Activated naive CD8-positive, alpha-beta T cell treated with anti-CD3 and anti-CD28 coated beads, Interleukin-2, amount 10 ng/mL, durations not matched to agents 7 days and 5 days (primary cell): ENCODE measurements around the gene WWOX. TPM values are rescaled to one million over a fixed set of nuclear protein-coding genes. Genes with fewer than 3 reads are reported as not detected.

Experiments used
- ATAC-seq: fragments of 150-1000 bp; cut with Tn5 transposase; one replicate; pipeline ENCODE4 v1.10.0; 2021; ENCODE audit warnings: low read depth, moderate library complexity
- POLR2A ChIA-PET: fragments of 350-600 bp; sonication (Branson Sonifier 250); formaldehyde crosslinking; loops from one replicate; lab custom pipeline; 2021; ENCODE audit warnings: antibody characterized with exemption; lab: Charles Lee
- DNase-seq: peaks from one replicate; pipeline ENCODE4 v3.0.0; 2021
- H3K27ac Mint-ChIP-seq: one replicate; pipeline ENCODE4 v1.8.0; 2022; ENCODE audit warnings: mild to moderate bottlenecking, mixed read lengths
- H3K27me3 Mint-ChIP-seq: one replicate; pipeline ENCODE4 v1.8.0; 2022; ENCODE audit warnings: mild to moderate bottlenecking, moderate library complexity, mixed read lengths
- H3K36me3 Mint-ChIP-seq: one replicate; pipeline ENCODE4 v1.8.0; 2021; ENCODE audit warnings: mild to moderate bottlenecking, mixed read lengths
- H3K4me1 Mint-ChIP-seq: one replicate; pipeline ENCODE4 v1.8.0; 2021; ENCODE audit warnings: mixed read lengths
- H3K4me3 Mint-ChIP-seq: one replicate; pipeline ENCODE4 v1.8.0; 2022; ENCODE audit warnings: mild to moderate bottlenecking, moderate library complexity, mixed read lengths
- H3K9me3 Mint-ChIP-seq: one replicate; pipeline ENCODE4 v1.8.0; 2021; ENCODE audit warnings: mixed read lengths
- total RNA-seq, 2 experiments: library from RNA; stranded (reverse); gene quantifications; one replicate each; pipeline ENCODE4 v1.2.3, GENCODE V29; 2021

Gene WWOX
- total RNA-seq, 2 experiments from 2014 or later = 26.8 to 27.7 TPM

DNA sequence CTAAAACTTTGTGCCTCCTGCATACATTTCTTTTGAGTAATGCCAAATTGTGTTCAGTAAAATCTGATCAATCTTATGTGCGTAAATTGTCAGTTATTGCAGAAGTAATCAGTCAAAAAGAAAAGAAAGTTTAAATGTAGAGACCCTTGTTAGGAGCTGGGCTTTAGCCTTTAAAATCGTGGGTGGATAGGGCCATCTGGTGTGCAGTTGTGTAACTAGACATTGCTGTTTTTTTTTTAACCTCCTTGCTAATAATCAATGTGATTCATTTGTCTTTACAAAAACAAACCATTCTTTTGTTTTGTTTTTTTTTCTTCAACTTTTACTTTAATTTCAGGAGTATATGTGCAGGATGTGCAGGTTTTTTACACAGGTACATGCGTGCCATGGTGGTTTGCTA, 5.3 kb upstream of the WWOX start:
- peaks cover 13% of the 10 kb centered on the region for H3K27me3 Mint-ChIP-seq
- ATAC-seq = no peak
- POLR2A ChIA-PET = no interaction called here

GRCh38 chr16:78094998-78095397, 4.5 kb upstream of the WWOX start:
- ATAC-seq = no peak
- H3K36me3 Mint-ChIP-seq = no peaks in the 10 kb centered on the region
- H3K4me3 Mint-ChIP-seq = no peak overlapping the region

More for the DNA sequence above, 5.3 kb upstream of the WWOX start:
- Mint-ChIP-seq H3K36me3 (no peaks in the 10 kb centered on the region), H3K4me1 (peaks cover 8% of the 10 kb centered on the region), H3K4me3 (no peak overlapping the region), H3K27ac (no peak overlapping the region), H3K9me3 (peaks cover 2% of the 10 kb centered on the region)
- DNase-seq = no peak

GRCh38 chr16:78096386-78096785, 3.1 kb upstream of the WWOX start:
- Mint-ChIP-seq H3K9me3 (peaks cover 2% of the 10 kb centered on the region), H3K36me3 (no peaks in the 10 kb centered on the region), H3K4me1 (peaks cover 11% of the 10 kb centered on the region), H3K27ac (no peak overlapping the region), H3K27me3 (peaks cover 13% of the 10 kb centered on the region), H3K4me3 (no peak overlapping the region)
- POLR2A ChIA-PET = no interaction called here
- no peak for ATAC-seq
- DNase-seq = no peak

More at GRCh38 chr16:78094998-78095397, 4.5 kb upstream of the WWOX start:
- peaks cover 13% of the 10 kb centered on the region for H3K27me3 Mint-ChIP-seq
- H3K9me3 Mint-ChIP-seq = peaks cover 2% of the 10 kb centered on the region
- no peak for DNase-seq
- no peak overlapping the region for H3K27ac Mint-ChIP-seq
- POLR2A ChIA-PET = no interaction called here
- H3K4me1 Mint-ChIP-seq = peaks cover 8% of the 10 kb centered on the region

DNA sequence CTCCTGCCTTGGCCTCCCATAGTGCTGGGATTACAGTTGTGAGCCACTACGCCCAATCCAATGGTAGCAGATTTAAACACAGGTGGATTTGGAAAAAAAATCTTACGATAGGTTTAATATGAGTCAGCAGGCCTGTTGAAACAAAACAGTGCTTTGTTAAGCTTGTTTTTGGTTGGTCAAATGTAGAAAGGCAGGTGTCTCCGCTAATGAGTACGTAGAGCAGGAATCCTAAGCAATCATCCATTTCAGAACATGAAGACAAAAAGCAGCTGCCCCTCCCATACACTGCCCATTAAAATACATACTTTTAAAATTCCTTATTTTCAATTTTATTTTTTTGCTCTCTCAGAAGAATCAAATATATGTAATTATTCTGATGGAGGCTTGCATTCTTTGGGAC, 1.9 kb upstream of the WWOX start:
- Mint-ChIP-seq H3K4me3 (no peak overlapping the region), H3K36me3 (no peaks in the 10 kb centered on the region), H3K4me1 (peaks cover 14% of the 10 kb centered on the region), H3K27ac (no peak overlapping the region), H3K27me3 (peaks cover 8% of the 10 kb centered on the region), H3K9me3 (peaks cover 2% of the 10 kb centered on the region)
- no peak for ATAC-seq
- POLR2A ChIA-PET = no interaction called here
- DNase-seq = no peak

DNA sequence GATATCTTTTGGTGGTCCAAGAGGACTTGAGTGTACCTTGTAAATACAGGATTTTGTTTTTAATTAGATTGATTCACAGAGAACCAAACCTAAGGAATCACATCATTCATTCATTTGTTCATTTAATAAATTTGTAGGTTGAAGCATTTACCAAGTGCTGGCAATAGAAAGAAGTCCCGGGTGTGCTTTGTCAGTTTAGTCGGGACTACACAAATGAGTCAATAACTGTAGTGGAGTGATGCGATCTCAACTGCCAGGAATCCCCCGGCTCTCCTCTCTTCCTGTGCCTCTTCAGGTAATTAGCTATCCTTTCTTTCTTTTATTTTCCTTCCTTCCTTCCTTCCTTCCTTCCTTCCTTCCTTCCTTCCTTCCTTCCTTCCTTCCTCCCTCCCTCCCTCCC, 1.4 kb upstream of the WWOX start:
- no peak overlapping the region for H3K4me3 Mint-ChIP-seq
- no peak overlapping the region for H3K27ac Mint-ChIP-seq
- peaks cover 6% of the 10 kb centered on the region for H3K27me3 Mint-ChIP-seq
- H3K4me1 Mint-ChIP-seq = peaks cover 12% of the 10 kb centered on the region
- POLR2A ChIA-PET = no interaction called here
- DNase-seq = no peak
- no peaks in the 10 kb centered on the region for H3K36me3 Mint-ChIP-seq
- peaks cover 2% of the 10 kb centered on the region for H3K9me3 Mint-ChIP-seq
- no peak for ATAC-seq

- H3K4me1 Mint-ChIP-seq = peaks cover 12% of the 10 kb centered on the region
- H3K4me3 Mint-ChIP-seq = peak overlapping the region; percentile 87
- POLR2A ChIA-PET = interaction anchor here (0.7 to 1.6 kb wide), 2 partner anchors 12 to 44 kb away, joined by 3 read pairs; no protein-coding TSS in a partner anchor
- peaks cover 3% of the 10 kb centered on the region for H3K27me3 Mint-ChIP-seq
- DNase-seq = no peak
- H3K36me3 Mint-ChIP-seq = no peaks in the 10 kb centered on the region
- H3K9me3 Mint-ChIP-seq = peaks cover 2% of the 10 kb centered on the region
- peak overlapping the region; percentile 95 for H3K27ac Mint-ChIP-seq
- no peak for ATAC-seq
These were observed 721 bp upstream of the WWOX start for GRCh38 chr16:78098595-78099270.

- DNase-seq = no peak
- no peaks in the 10 kb centered on the region for H3K27me3 Mint-ChIP-seq
- peaks cover 2% of the 10 kb centered on the region for H3K9me3 Mint-ChIP-seq
- ATAC-seq = no peak
- H3K36me3 Mint-ChIP-seq = peaks cover 1% of the 10 kb centered on the region
- peaks cover 12% of the 10 kb centered on the region for H3K4me1 Mint-ChIP-seq
- H3K27ac Mint-ChIP-seq = peak overlapping the region; percentile 95
- peak overlapping the region; percentile 87 for H3K4me3 Mint-ChIP-seq
- POLR2A ChIA-PET = interaction anchor here (0.7 to 1.6 kb wide), 4 partner anchors 8 to 1025 kb away, joined by 3 to 4 read pairs (median 3); partner anchors contain the start of gene NUDT7
These were observed 636 bp downstream of the WWOX start for GRCh38 chr16:78100112-78100467.

DNA sequence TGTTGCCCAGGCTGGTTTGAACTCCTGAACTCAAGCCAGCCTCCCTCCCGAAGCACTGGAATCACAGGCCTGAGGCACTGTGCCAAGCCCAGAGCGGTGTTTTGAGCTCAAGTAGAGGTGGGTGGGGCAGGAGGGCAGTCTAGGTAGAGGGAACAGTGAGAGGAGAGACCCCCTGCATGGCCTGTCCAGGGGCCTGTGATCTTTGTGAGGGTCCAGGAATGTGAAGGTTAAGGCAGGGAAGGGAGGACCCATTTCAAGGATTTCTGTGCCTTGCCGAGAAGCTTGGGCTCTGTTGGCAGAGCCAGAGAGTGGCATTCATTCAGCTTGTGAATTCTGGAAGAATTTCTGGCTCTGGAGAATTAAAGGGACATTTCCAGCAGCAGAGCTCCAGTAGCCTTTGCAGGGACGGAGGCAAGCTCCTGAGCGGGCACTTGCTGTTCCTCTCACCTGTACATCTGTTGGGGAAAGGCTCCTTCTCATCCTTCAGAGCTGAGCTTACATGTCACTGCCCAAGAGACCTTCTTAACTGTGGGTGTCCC, 2.7 kb downstream of the WWOX start:
- H3K36me3 Mint-ChIP-seq = peaks cover 1% of the 10 kb centered on the region
- H3K27me3 Mint-ChIP-seq = no peaks in the 10 kb centered on the region
- no peak overlapping the region for H3K27ac Mint-ChIP-seq
- peaks cover 12% of the 10 kb centered on the region for H3K4me1 Mint-ChIP-seq
- POLR2A ChIA-PET = interaction anchor here (0.7 kb wide), 1 partner anchor 21 kb away, joined by 3 read pairs; no protein-coding TSS in a partner anchor
- H3K4me3 Mint-ChIP-seq = no peak overlapping the region
- DNase-seq (no peak), ATAC-seq (no peak)
- H3K9me3 Mint-ChIP-seq = no peaks in the 10 kb centered on the region

DNA sequence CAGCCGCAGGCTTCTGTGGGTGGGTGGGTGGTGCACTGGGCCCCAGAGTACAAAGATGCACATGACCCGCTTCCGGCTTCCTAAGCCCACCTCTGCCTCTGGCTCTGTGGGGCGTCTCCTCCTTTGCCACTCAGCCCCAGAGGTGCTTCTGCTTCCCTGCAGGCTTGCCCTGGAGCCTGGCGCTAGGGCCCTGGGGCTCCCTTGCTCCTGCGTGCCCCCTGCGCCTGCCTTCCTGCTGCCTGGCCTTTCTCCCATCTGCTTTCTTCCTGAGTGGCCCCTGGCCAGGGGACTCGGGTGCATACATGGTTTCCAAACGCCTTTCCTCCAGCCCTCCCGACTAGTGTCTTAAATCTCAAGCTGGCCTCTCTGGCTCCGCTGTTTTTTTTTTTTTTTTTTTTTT, 3.4 kb downstream of the WWOX start:
- no peaks in the 10 kb centered on the region for H3K9me3 Mint-ChIP-seq
- H3K4me1 Mint-ChIP-seq = peaks cover 12% of the 10 kb centered on the region
- H3K4me3 Mint-ChIP-seq = no peak overlapping the region
- no peaks in the 10 kb centered on the region for H3K27me3 Mint-ChIP-seq
- H3K27ac Mint-ChIP-seq = no peak overlapping the region
- peaks cover 1% of the 10 kb centered on the region for H3K36me3 Mint-ChIP-seq
- DNase-seq (no peak), ATAC-seq (no peak)
- POLR2A ChIA-PET = interaction anchor here (0.7 kb wide), 1 partner anchor 21 kb away, joined by 3 read pairs; no protein-coding TSS in a partner anchor

GRCh38 chr16:78105517-78105916, 6.1 kb downstream of the WWOX start:
- Mint-ChIP-seq H3K9me3 (no peaks in the 10 kb centered on the region), H3K27me3 (no peaks in the 10 kb centered on the region), H3K36me3 (peaks cover 6% of the 10 kb centered on the region), H3K27ac (no peak overlapping the region), H3K4me3 (no peak overlapping the region), H3K4me1 (peaks cover 5% of the 10 kb centered on the region)
- ATAC-seq = no peak
- POLR2A ChIA-PET = no interaction called here
- DNase-seq = no peak

DNA sequence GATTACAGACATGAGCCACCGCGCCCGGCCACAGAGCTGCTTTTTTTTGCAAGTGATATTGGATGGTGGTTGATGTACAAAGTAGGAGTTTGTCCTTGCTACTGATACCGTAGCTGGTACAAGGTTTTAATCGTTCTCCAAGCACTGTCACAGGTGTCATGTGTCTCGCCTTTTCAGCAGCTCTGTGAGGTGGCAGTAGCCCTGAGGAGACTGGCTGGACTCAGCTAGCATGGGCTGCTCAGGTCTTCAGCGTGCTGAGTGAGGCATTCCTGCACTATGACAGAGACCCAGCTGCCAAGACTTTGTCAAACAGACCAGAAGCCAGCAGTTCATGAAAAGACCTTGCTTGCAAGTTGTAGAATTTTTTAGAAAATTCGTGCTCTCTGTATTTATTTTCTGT, 7.2 kb downstream of the WWOX start:
- Mint-ChIP-seq H3K4me3 (no peak overlapping the region), H3K36me3 (peaks cover 6% of the 10 kb centered on the region), H3K4me1 (peaks cover under 1% of the 10 kb centered on the region), H3K27me3 (no peaks in the 10 kb centered on the region), H3K9me3 (no peaks in the 10 kb centered on the region), H3K27ac (no peak overlapping the region)
- no peak for ATAC-seq
- POLR2A ChIA-PET = no interaction called here
- DNase-seq = no peak

GRCh38 chr16:78108451-78108850, 9.0 kb downstream of the WWOX start:
- Mint-ChIP-seq H3K9me3 (no peaks in the 10 kb centered on the region), H3K27ac (no peak overlapping the region), H3K27me3 (no peaks in the 10 kb centered on the region), H3K4me3 (no peak overlapping the region), H3K36me3 (peaks cover 6% of the 10 kb centered on the region), H3K4me1 (no peaks in the 10 kb centered on the region)
- POLR2A ChIA-PET = interaction anchor here (1.1 kb wide), 1 partner anchor 9 kb away, joined by 3 read pairs; the partner anchor contains the start of gene WWOX
- ATAC-seq (no peak), DNase-seq (no peak)

GRCh38 chr16:78113258-78113657, 13.8 kb downstream of the WWOX start:
- Mint-ChIP-seq H3K27ac (no peak overlapping the region), H3K4me1 (peaks cover 6% of the 10 kb centered on the region), H3K9me3 (no peaks in the 10 kb centered on the region), H3K4me3 (no peak overlapping the region), H3K27me3 (no peaks in the 10 kb centered on the region), H3K36me3 (peaks cover 8% of the 10 kb centered on the region)
- DNase-seq (no peak), ATAC-seq (no peak)
- POLR2A ChIA-PET = no interaction called here

- POLR2A ChIA-PET = no interaction called here
- ATAC-seq (no peak), DNase-seq (no peak)
- H3K9me3 Mint-ChIP-seq = no peaks in the 10 kb centered on the region
- H3K27ac Mint-ChIP-seq = no peak overlapping the region
- H3K4me1 Mint-ChIP-seq = peaks cover 6% of the 10 kb centered on the region
- peaks cover 5% of the 10 kb centered on the region for H3K36me3 Mint-ChIP-seq
- no peak overlapping the region for H3K4me3 Mint-ChIP-seq
- H3K27me3 Mint-ChIP-seq = no peaks in the 10 kb centered on the region
These were observed 16.2 kb downstream of the WWOX start for GRCh38 chr16:78115659-78116058.
